CD4-positive, alpha-beta T cell treated with Interleukin-6 at 100 ng/mL for 8 hours (primary cell): Measurements from ENCODE around the gene CEL.
"Not testable (repeated sequence)": the region's sequence is repeated elsewhere in the genome, so short reads cannot be mapped to it uniquely, and the experiment has no call there.

ENCODE experiments used
- DNase-seq: peaks from one replicate; pipeline ENCODE4 v3.0.0-alpha.2; 2020; ENCODE audit warnings: mixed read lengths, low spot score

Gene CEL

GRCh38 chr9:133061764-133062145, at the start of gene CEL:
TSS of gene CEL (plus strand) at chr9:133061981. CDS start at chr9:133062003, 22 bp downstream.
- DNase-seq, result not testable (repeated sequence)

- DNase-seq, result no peak
Measured at GRCh38 chr9:133014696-133015095, 47.1 kb upstream of the CEL start.

GRCh38 chr9:133023117-133023890, 38.5 kb upstream of the CEL start:
- DNase-seq, result peak; percentile 26

GRCh38 chr9:133026426-133026825, 35.4 kb upstream of the CEL start:
- no peak for DNase-seq

- no peak for DNase-seq
Measured at GRCh38 chr9:133027134-133027533, 34.6 kb upstream of the CEL start.

GRCh38 chr9:133028221-133028620, 33.6 kb upstream of the CEL start:
- DNase-seq, result no peak

- DNase-seq, result no peak
Measured at GRCh38 chr9:133029994-133030316, 31.8 kb upstream of the CEL start.

GRCh38 chr9:133030317-133031129, 31.3 kb upstream of the CEL start, which contains the start of gene GTF3C5:
TSS of gene GTF3C5 (plus strand) at chr9:133030997. CDS start at chr9:133031012, 15 bp downstream.
- DNase-seq, result peak; percentile 96

- no peak for DNase-seq
Measured at GRCh38 chr9:133031130-133031422, 30.7 kb upstream of the CEL start.

- DNase-seq, result no peak
Measured at GRCh38 chr9:133031496-133031911, 30.3 kb upstream of the CEL start.

GRCh38 chr9:133032171-133032570, 29.6 kb upstream of the CEL start:
- no peak for DNase-seq

- DNase-seq, result no peak
Measured at GRCh38 chr9:133035669-133036068, 26.1 kb upstream of the CEL start.

- no peak for DNase-seq
Measured at GRCh38 chr9:133037775-133038515, 23.8 kb upstream of the CEL start.

GRCh38 chr9:133040892-133041479, 20.8 kb upstream of the CEL start:
- DNase-seq, result not testable (repeated sequence)

GRCh38 chr9:133041958-133042357, 19.8 kb upstream of the CEL start:
- no peak for DNase-seq

GRCh38 chr9:133042676-133043075, 19.1 kb upstream of the CEL start:
- DNase-seq, result no peak

GRCh38 chr9:133043449-133044035, 18.2 kb upstream of the CEL start:
- DNase-seq, result no peak

GRCh38 chr9:133044125-133044524, 17.7 kb upstream of the CEL start:
- DNase-seq, result no peak

- DNase-seq, result no peak
Measured at GRCh38 chr9:133044661-133045060, 17.1 kb upstream of the CEL start.

- no peak for DNase-seq
Measured at GRCh38 chr9:133045132-133045531, 16.6 kb upstream of the CEL start.

- DNase-seq, result no peak
Measured at GRCh38 chr9:133046196-133046899, 15.4 kb upstream of the CEL start.
